Small intestine (tissue), 7 donors: ENCODE results near the gene PLXDC1. TPM values are rescaled to one million over a fixed set of nuclear protein-coding genes. Genes with fewer than 3 reads are reported as not detected.

Source experiments
- DNase-seq, 2 donors: peaks; one replicate each; pipeline versions ENCODE4 v3.0.0 to v3.0.0-alpha.2; 2013
- FAIRE-seq: peaks from 2 replicates; lab custom pipeline; 2012; peaks lifted over from hg19 to GRCh38; lab: Jason Lieb, UNC
- H3K27ac ChIP-seq, 3 donors: one replicate each; pipeline ENCODE4 v1.5.1; 2013; ENCODE audit warnings: low read length in 2 of 3, mild to moderate bottlenecking in 2 of 3, control low read depth in 1 of 3, inconsistent platforms in 1 of 3, low read depth in 1 of 3, moderate library complexity in 1 of 3
- H3K27me3 ChIP-seq, 3 donors: one replicate each; pipeline ENCODE4 v1.6.1; 2013; ENCODE audit warnings: low read length in 3 of 3, inconsistent platforms in 1 of 3; ENCODE audit not compliant: control insufficient read depth in 3 of 3, insufficient read depth in 3 of 3
- H3K36me3 ChIP-seq, 3 donors: one replicate each; pipeline ENCODE4 v1.6.1; 2013; ENCODE audit warnings: low read length in 3 of 3, inconsistent platforms in 1 of 3, low read depth in 1 of 3, mild to moderate bottlenecking in 1 of 3, moderate library complexity in 1 of 3; ENCODE audit not compliant: control insufficient read depth in 3 of 3, insufficient read depth in 2 of 3
- H3K4me1 ChIP-seq, 3 donors: one replicate each; pipeline ENCODE4 v1.6.1; 2013; ENCODE audit warnings: low read length in 2 of 3, inconsistent platforms in 1 of 3, low read depth in 1 of 3, mild to moderate bottlenecking in 1 of 3, moderate library complexity in 1 of 3; ENCODE audit not compliant: control insufficient read depth in 3 of 3, insufficient read depth in 2 of 3
- H3K4me3 ChIP-seq, 3 donors: one replicate each; pipeline ENCODE4 v1.5.1; 2013; ENCODE audit warnings: low read length in 3 of 3, control low read depth in 1 of 3, inconsistent platforms in 1 of 3, low read depth in 1 of 3, mild to moderate bottlenecking in 1 of 3, moderate library complexity in 1 of 3
- H3K9me3 ChIP-seq, 2 donors: one replicate each; pipeline ENCODE4 v1.6.1; 2013; ENCODE audit warnings: low read depth in 1 of 2, low read length in 1 of 2; ENCODE audit not compliant: control insufficient read depth in 2 of 2, insufficient read depth in 1 of 2
- WGBS, 3 donors: extraction: QIAGEN DNeasy Blood & Tissue Kit; methylation state at CpG; one replicate each; pipeline ENCODE4 v1.1.7; 2013; 5-methylcytosine and 5-hydroxymethylcytosine counted together
- polyA plus RNA-seq, 4 donors: library from polyadenylated mRNA; stranded (reverse) in 3 of 4; unstranded in 1 of 4; fragments of 200-250 nt in 3 of 4; fragments of 120-200 nt in 1 of 4; gene quantifications; one replicate each; pipeline versions ENCODE4 v1.2.1 to v1.2.3, GENCODE V29; 2013
- donor health status: healthy with polysubstance abuse.
- donor health status: control.
- donor health status: control.
- donor health status: Bipolar disorder and iron deficiency.
- donor health status: healthy.

The PLXDC1 gene
- polyA plus RNA-seq, 4 donors: 2.1 to 12.7 (median 3.4) TPM

- H3K4me1 ChIP-seq: peaks cover 0 to 28% (median 8%) of the 10 kb centered on the region in 3 donors
- peaks cover 0 to 21% (median 0%) of the 10 kb centered on the region in 3 donors for H3K27me3 ChIP-seq
- peak overlapping the region; percentile 55 to 69 (median 66) for H3K4me3 ChIP-seq
- H3K9me3 ChIP-seq: no peaks in the 10 kb centered on the region
- FAIRE-seq: no peak
- peaks cover 0 to 20% (median 0%) of the 10 kb centered on the region in 3 donors for H3K36me3 ChIP-seq
- WGBS, 3 donors: 0 to 2% (median 1%) methylated on average over 11 to 30 of the region's 30 CpGs
- H3K27ac ChIP-seq: peak overlapping the region in 1 of 3 donors; percentile 48
- DNase-seq: no peak
These were observed 45.4 kb upstream of the PLXDC1 start for GRCh38 chr17:39196808-39197291.

- no peak overlapping the region for H3K27ac ChIP-seq
- peak overlapping the region; percentile 55 to 69 (median 66) for H3K4me3 ChIP-seq
- peaks cover 0 to 22% (median 8%) of the 10 kb centered on the region in 3 donors for H3K4me1 ChIP-seq
- FAIRE-seq: no peak
- H3K9me3 ChIP-seq: no peaks in the 10 kb centered on the region
- DNase-seq: no peak
- peaks cover 0 to 21% (median 0%) of the 10 kb centered on the region in 3 donors for H3K27me3 ChIP-seq
- WGBS, 3 donors: 31 to 48% (median 36%) methylated on average over 7 to 8 of the region's 8 CpGs
- H3K36me3 ChIP-seq: peaks cover 0 to 20% (median 0%) of the 10 kb centered on the region in 3 donors
These were observed 44.9 kb upstream of the PLXDC1 start for GRCh38 chr17:39196241-39196807.

GRCh38 chr17:39195568-39196160 is 44.2 kb upstream of the PLXDC1 start:
- Histone ChIP-seq H3K9me3 (no peaks in the 10 kb centered on the region), H3K27me3 (peaks cover 0 to 21% (median 0%) of the 10 kb centered on the region in 3 donors), H3K27ac (peak overlapping the region in 2 of 3 donors; percentile 11 to 12), H3K4me3 (peak overlapping the region in 1 of 3 donors; percentile 6), H3K4me1 (peaks cover 0 to 17% (median 4%) of the 10 kb centered on the region in 3 donors), H3K36me3 (peaks cover 0 to 18% (median 0%) of the 10 kb centered on the region in 3 donors)
- no peak for DNase-seq
- no peak for FAIRE-seq
- 61 to 84% (median 66%) methylated on average over 8 of the region's 8 CpGs for WGBS, 3 donors

- no peak for DNase-seq
- Histone ChIP-seq H3K36me3 (peaks cover 0 to 18% (median 0%) of the 10 kb centered on the region in 3 donors), H3K27ac (peak overlapping the region in 1 of 3 donors; percentile 11), H3K4me3 (no peak overlapping the region), H3K4me1 (peaks cover 0 to 17% (median 4%) of the 10 kb centered on the region in 3 donors), H3K9me3 (no peaks in the 10 kb centered on the region), H3K27me3 (peaks cover 0 to 21% (median 0%) of the 10 kb centered on the region in 3 donors)
- no peak for FAIRE-seq
- 66 to 76% (median 74%) methylated on average over 9 to 10 of the region's 10 CpGs for WGBS, 3 donors
These were observed 43.6 kb upstream of the PLXDC1 start for GRCh38 chr17:39194985-39195524.

GRCh38 chr17:39194089-39194984 is 42.9 kb upstream of the PLXDC1 start:
- Histone ChIP-seq H3K4me1 (peaks cover 0 to 14% (median 4%) of the 10 kb centered on the region in 3 donors), H3K9me3 (no peaks in the 10 kb centered on the region), H3K36me3 (peaks cover 0 to 18% (median 0%) of the 10 kb centered on the region in 3 donors), H3K4me3 (no peak overlapping the region), H3K27ac (no peak overlapping the region), H3K27me3 (peaks cover 0 to 21% (median 0%) of the 10 kb centered on the region in 3 donors)
- WGBS, 3 donors: 62 to 65% (median 65%) methylated on average over 19 to 20 of the region's 20 CpGs
- DNase-seq: peak in 1 of 2 donors; percentile 47
- FAIRE-seq: no peak

GRCh38 chr17:39193346-39193745 is 41.9 kb upstream of the PLXDC1 start:
- no peak for DNase-seq
- no peak for FAIRE-seq
- Histone ChIP-seq H3K36me3 (peaks cover 0 to 20% (median 0%) of the 10 kb centered on the region in 3 donors), H3K27ac (no peak overlapping the region), H3K9me3 (no peaks in the 10 kb centered on the region), H3K27me3 (peaks cover 0 to 21% (median 0%) of the 10 kb centered on the region in 3 donors), H3K4me3 (no peak overlapping the region), H3K4me1 (peaks cover 0 to 13% (median 4%) of the 10 kb centered on the region in 3 donors)
- 79 to 91% (median 81%) methylated on average over 10 of the region's 10 CpGs for WGBS, 3 donors

- no peaks in the 10 kb centered on the region for H3K9me3 ChIP-seq
- FAIRE-seq: no peak
- H3K27ac ChIP-seq: no peak overlapping the region
- 96 to 98% (median 96%) methylated on average over 15 to 16 of the region's 16 CpGs for WGBS, 3 donors
- no peak for DNase-seq
- H3K36me3 ChIP-seq: peaks cover 0 to 20% (median 0%) of the 10 kb centered on the region in 3 donors
- H3K4me3 ChIP-seq: no peak overlapping the region
- peaks cover 0 to 21% (median 0%) of the 10 kb centered on the region in 3 donors for H3K27me3 ChIP-seq
- H3K4me1 ChIP-seq: peaks cover 0 to 11% (median 4%) of the 10 kb centered on the region in 3 donors
These were observed 41.5 kb upstream of the PLXDC1 start for GRCh38 chr17:39192901-39193300.
